ENCODE measurements around the gene SORL1. TPM values are rescaled to one million over a fixed set of nuclear protein-coding genes. Genes with fewer than 3 reads are reported as not detected.

Gene SORL1
- total RNA-seq, 1 donor from 2014 or later, result 28.4 TPM

DNA sequence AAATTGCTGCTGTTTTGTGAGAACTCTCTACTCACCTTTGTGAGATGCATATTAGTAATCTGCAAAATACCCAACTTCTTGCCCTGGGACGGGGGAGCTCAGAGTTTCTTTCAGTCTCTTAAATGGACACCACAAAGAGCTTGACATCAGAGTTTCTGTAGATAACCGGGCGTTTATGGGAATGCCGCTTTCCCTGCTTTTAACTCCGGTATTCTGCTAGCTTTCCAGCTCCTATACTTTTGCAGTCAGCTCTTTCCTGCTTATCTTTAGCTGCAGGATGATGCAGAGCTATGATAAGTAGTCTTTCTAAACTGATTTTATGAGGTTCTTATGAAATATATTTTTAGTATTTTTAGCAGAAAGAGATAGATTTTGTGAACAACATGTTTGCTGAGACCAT lies 155.2 kb downstream of the SORL1 start:
- intact Hi-C loops (cut with micrococcal nuclease), result no loop called here

DNA sequence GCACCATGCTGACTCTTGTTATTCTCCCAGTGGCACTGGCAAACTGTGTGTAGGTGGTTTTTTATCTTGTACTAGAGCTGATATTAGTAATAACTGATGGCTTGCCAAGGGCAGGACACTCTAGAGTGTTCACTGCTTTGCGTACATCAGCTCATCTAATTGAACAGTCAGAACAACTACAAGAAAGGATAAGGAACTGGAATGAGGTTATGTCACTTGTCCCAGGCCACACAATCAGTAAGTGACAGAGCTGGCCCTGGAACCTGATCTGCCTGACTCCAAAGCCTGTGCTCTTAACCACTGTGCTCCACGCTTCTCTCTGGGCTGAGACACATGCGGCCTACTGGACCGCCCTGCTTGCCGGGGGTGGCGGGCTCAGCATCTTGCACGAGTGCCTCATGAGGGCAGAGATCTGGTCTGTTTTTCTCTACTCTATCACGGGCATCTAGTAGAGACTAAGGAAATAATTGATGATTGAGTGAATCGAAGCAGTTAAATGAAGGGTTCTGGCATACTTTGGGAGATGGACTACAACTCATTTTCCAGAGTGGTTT lies 156.5 kb downstream of the SORL1 start:
- no peaks in the 10 kb centered on the region for H3K4me1 Mint-ChIP-seq
- H3K27ac Mint-ChIP-seq, result no peak overlapping the region
- no peak overlapping the region for H3K4me3 Mint-ChIP-seq
- intact Hi-C loops (cut with micrococcal nuclease), result no loop called here
- H3K9me3 Mint-ChIP-seq, result no peaks in the 10 kb centered on the region
- no peaks in the 10 kb centered on the region for H3K27me3 Mint-ChIP-seq
- DNase-seq, result no peak
- H3K36me3 Mint-ChIP-seq (ENCODE audit: low read depth), result peaks cover 76% of the 10 kb centered on the region

More for the DNA sequence above, 155.2 kb downstream of the SORL1 start:
- Mint-ChIP-seq H3K4me1 (no peaks in the 10 kb centered on the region), H3K36me3 (ENCODE audit: low read depth) (peaks cover 78% of the 10 kb centered on the region), H3K27me3 (no peaks in the 10 kb centered on the region), H3K27ac (no peak overlapping the region), H3K4me3 (no peak overlapping the region), H3K9me3 (no peaks in the 10 kb centered on the region)
- no peak for DNase-seq

DNA sequence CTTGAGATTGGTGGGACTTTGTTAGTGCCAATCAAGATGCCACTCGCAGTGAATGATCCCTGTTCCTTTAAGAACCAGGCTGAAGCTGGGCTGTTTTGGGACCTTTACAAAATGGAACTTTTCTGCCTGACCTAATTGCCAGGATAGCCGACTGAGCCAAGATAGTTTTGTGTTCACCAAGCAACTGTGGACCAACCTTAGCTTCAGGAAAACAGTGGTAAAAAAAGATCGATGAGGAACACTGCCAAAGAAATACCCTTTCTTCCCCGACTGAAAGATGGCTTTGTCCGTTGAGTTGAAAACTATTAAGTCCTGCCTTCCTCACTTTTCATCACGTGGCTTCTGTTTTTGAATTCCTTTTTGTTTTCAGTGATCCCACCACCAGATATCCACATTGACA lies 158.6 kb downstream of the SORL1 start:
- no peaks in the 10 kb centered on the region for H3K9me3 Mint-ChIP-seq
- peaks cover 74% of the 10 kb centered on the region for H3K36me3 Mint-ChIP-seq (ENCODE audit: low read depth)
- H3K4me1 Mint-ChIP-seq, result no peaks in the 10 kb centered on the region
- no peak overlapping the region for H3K4me3 Mint-ChIP-seq
- H3K27ac Mint-ChIP-seq, result no peak overlapping the region
- DNase-seq, result no peak
- intact Hi-C loops (cut with micrococcal nuclease), result no loop called here
- H3K27me3 Mint-ChIP-seq, result no peaks in the 10 kb centered on the region

DNA sequence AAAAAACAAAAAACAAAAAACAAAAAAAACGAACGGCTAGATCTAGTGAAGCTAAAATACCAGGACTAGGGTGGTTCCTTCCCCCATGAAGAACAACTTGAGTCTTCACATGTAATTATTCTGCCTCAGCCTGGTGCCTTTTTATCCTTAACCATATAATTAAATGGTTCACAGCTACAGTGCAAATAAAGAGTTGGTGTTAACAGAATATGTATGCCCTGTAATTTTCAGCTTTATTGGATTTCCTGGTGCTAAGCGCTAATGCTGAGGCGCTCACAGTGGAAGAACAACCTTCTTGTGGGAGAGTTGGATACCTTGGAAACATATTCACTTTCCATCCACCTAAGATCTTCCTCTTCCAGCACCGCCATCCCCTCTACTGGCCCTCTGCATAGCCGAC lies 159.1 kb downstream of the SORL1 start:
- H3K4me1 Mint-ChIP-seq, result no peaks in the 10 kb centered on the region
- no peak overlapping the region for H3K27ac Mint-ChIP-seq
- H3K27me3 Mint-ChIP-seq, result no peaks in the 10 kb centered on the region
- intact Hi-C loops (cut with micrococcal nuclease), result no loop called here
- no peak overlapping the region for H3K4me3 Mint-ChIP-seq
- no peak for DNase-seq
- H3K9me3 Mint-ChIP-seq, result no peaks in the 10 kb centered on the region
- H3K36me3 Mint-ChIP-seq (ENCODE audit: low read depth), result peaks cover 74% of the 10 kb centered on the region

DNA sequence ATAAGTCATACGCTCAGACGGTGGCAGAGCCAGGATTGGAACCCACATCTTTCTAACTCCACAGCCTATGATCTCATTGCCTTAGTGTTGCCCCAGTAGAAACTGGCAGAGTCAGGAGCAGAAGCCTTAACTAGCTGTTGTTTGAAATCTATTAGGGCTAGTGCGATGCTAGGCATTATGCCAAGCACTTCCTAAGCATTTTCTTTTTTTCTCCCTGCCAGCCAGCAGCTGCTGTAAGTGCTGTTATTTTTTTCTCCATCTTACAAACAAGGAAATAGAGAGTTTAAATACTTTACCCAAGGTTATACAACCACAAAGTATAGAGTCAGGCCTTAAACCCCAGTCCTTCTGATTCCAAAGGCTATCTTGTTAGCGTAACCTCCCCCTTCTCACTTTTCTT lies 161.6 kb downstream of the SORL1 start:
- no peaks in the 10 kb centered on the region for H3K4me1 Mint-ChIP-seq
- no peak overlapping the region for H3K4me3 Mint-ChIP-seq
- H3K27ac Mint-ChIP-seq, result no peak overlapping the region
- DNase-seq, result no peak
- intact Hi-C loops (cut with micrococcal nuclease), result no loop called here
- no peaks in the 10 kb centered on the region for H3K9me3 Mint-ChIP-seq
- H3K36me3 Mint-ChIP-seq (ENCODE audit: low read depth), result peaks cover 73% of the 10 kb centered on the region
- H3K27me3 Mint-ChIP-seq, result no peaks in the 10 kb centered on the region

DNA sequence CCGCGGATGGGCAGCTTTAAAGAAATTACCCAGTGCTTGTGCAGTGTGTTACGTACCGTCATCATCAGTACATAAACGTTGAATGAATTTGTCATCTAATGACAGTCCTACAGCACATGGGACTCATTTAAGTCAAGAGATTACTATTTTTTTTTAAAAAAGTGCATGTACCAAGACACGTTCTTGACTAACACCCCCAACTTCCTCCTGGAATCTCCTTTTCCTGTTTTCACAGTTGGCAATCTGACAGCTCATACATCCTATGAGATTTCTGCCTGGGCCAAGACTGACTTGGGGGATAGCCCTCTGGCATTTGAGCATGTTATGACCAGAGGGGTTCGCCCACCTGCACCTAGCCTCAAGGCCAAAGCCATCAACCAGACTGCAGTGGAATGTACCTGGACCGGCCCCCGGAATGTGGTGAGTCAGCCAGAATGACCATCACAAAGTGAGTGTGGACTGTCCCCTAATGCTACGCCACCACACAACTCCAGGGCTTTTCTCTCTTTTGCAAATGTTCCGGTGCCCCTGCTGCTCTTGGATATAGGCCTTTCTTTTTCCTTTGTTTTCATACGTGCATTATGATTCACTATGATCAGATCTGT lies 162.6 kb downstream of the SORL1 start:
- H3K27ac Mint-ChIP-seq, result no peak overlapping the region
- no peaks in the 10 kb centered on the region for H3K27me3 Mint-ChIP-seq
- H3K4me1 Mint-ChIP-seq, result no peaks in the 10 kb centered on the region
- H3K4me3 Mint-ChIP-seq, result no peak overlapping the region
- intact Hi-C loops (cut with micrococcal nuclease), result no loop called here
- peaks cover 69% of the 10 kb centered on the region for H3K36me3 Mint-ChIP-seq (ENCODE audit: low read depth)
- H3K9me3 Mint-ChIP-seq, result no peaks in the 10 kb centered on the region
- DNase-seq, result no peak

DNA sequence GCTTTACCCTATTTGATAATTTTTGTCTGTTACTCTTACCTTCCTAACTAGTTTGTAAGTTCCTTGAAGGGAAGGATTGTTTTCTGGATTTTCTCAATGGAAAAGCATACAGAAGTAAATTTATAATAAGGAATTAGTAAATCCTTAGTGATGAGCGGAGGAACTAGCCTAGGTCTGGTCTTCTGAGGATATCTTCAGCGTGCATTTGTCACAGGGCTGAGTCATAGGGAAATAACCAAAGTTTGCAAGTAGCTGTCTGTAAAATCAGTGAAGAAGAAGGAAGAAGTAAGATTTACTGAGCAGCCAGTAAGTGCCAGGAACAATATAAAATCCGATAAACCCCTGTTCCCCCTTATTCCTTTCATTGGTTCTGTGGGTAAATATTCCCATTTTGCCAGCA lies 163.4 kb downstream of the SORL1 start:
- DNase-seq, result no peak
- H3K36me3 Mint-ChIP-seq (ENCODE audit: low read depth), result peaks cover 65% of the 10 kb centered on the region
- no peak overlapping the region for H3K27ac Mint-ChIP-seq
- H3K9me3 Mint-ChIP-seq, result no peaks in the 10 kb centered on the region
- H3K27me3 Mint-ChIP-seq, result no peaks in the 10 kb centered on the region
- no peak overlapping the region for H3K4me3 Mint-ChIP-seq
- intact Hi-C loops (cut with micrococcal nuclease), result no loop called here
- H3K4me1 Mint-ChIP-seq, result no peaks in the 10 kb centered on the region

DNA sequence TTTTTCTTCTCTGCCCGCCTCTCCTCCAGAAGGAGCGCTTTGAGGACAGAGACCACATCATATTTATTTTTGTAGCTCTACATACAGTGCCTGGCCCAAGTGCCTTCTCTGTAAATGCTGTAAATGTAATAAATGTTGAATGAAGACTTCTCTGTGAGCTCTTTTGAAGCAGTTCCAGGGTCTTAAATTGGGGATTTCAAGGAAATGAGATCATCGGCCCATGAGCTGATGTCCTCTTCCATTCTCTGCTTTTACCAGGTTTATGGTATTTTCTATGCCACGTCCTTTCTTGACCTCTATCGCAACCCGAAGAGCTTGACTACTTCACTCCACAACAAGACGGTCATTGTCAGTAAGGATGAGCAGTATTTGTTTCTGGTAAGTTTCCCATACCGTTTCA lies 166.4 kb downstream of the SORL1 start:
- intact Hi-C loops (cut with micrococcal nuclease), result no loop called here
- H3K27ac Mint-ChIP-seq, result no peak overlapping the region
- H3K27me3 Mint-ChIP-seq, result no peaks in the 10 kb centered on the region
- H3K36me3 Mint-ChIP-seq (ENCODE audit: low read depth), result peaks cover 73% of the 10 kb centered on the region
- no peaks in the 10 kb centered on the region for H3K9me3 Mint-ChIP-seq
- DNase-seq, result no peak
- no peak overlapping the region for H3K4me3 Mint-ChIP-seq
- H3K4me1 Mint-ChIP-seq, result no peaks in the 10 kb centered on the region

DNA sequence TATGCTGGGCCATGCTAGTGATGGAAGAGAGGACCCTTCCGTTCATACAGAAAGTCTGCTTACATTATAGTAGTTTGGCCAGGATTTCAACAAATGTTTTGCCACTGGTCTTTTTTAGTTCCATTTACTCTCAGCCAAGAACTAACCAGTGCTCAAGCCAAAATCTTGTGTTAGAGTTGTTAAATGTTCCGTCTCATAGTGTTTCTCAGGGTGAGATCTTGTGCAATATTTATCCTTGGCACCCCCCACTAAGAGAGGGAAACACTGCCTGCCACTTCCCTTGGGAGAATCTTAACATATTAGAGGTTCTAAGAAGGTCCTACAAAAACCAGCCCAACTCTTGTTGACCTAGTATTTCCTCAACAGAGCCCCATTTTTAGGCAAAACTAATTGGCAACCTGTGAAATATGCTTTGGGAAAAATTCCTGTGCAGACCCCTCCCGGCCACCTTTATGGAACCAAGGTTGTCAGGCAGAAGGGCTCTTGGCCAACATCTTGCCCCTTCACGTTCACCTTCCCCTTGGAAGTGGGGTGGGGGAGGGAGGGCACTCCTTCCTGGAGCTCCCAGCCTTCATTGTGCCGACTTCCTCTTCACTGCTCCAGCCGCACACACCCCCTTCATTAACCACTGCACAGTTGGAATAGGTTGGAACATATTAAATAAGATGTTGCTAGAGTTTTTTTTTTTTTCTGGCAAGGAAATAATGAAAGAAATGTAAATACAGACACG lies 173.8 kb downstream of the SORL1 start:
- H3K27ac Mint-ChIP-seq, result no peak overlapping the region
- H3K9me3 Mint-ChIP-seq, result no peaks in the 10 kb centered on the region
- H3K27me3 Mint-ChIP-seq, result no peaks in the 10 kb centered on the region
- intact Hi-C loops (cut with micrococcal nuclease), result no loop called here
- peaks cover 79% of the 10 kb centered on the region for H3K36me3 Mint-ChIP-seq (ENCODE audit: low read depth)
- H3K4me1 Mint-ChIP-seq, result peaks cover 3% of the 10 kb centered on the region
- no peak overlapping the region for H3K4me3 Mint-ChIP-seq
- no peak for DNase-seq

DNA sequence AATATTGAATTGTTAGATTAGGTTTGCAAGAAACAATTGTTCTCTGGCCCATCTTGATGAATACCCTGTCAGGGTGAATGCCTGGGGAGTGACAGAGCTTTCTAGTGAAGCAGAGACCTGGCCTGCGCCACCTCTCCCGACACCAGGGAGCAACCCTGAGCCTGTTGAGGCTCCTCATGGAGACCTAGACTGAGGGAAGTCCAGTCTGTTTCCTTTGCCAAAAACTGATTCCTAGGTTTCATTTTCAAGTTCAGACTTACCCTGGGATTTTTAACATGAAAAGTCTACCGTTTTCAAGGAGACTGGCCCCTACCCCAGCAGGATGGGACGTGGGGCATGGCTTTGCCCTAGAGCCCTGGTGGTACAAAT lies 174.4 kb downstream of the SORL1 start:
- no peak overlapping the region for H3K27ac Mint-ChIP-seq
- no peaks in the 10 kb centered on the region for H3K9me3 Mint-ChIP-seq
- DNase-seq, result no peak
- peaks cover 3% of the 10 kb centered on the region for H3K4me1 Mint-ChIP-seq
- intact Hi-C loops (cut with micrococcal nuclease), result no loop called here
- no peaks in the 10 kb centered on the region for H3K27me3 Mint-ChIP-seq
- H3K4me3 Mint-ChIP-seq, result no peak overlapping the region
- peaks cover 74% of the 10 kb centered on the region for H3K36me3 Mint-ChIP-seq (ENCODE audit: low read depth)

DNA sequence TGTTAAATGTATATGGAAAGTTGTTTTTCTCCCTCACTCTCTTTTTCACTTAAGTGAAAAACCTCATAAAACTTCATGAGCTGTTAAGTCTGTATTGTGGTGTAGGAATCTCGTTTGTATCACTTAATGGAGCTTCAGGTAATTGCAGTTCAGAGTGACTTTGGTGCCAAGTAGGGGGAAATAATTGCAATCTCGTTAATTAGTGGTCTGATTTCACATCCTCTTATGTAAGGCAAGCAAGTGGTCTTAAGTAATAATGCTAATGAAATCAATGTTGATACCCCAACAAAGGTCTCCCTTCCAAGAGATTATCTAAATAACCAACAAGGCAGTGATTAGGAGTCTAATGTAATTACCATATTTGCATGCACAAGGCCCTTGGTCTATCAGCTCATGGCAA lies 174.9 kb downstream of the SORL1 start:
- no peaks in the 10 kb centered on the region for H3K9me3 Mint-ChIP-seq

DNA sequence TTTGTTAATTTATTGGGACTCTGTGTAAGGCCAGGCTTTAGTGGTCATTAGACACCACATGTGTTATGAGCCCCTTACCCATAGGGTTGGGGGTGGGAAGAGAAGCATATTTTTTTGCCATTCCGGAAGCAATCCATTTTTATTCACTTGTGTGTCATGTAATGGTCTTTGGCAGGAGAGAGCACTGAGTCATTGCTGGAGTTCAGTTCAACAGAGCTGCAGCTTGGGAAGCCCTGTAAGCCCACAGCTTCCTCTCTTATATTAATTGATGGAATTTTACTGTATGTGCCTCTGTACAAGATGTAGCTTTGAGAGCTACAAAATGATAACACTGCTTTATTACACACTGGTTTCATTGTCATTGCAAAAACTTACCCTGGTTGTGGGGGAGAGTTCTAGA lies 177.9 kb downstream of the SORL1 start:
- DNase-seq, result no peak
- Mint-ChIP-seq H3K27ac (no peak overlapping the region), H3K4me3 (no peak overlapping the region), H3K4me1 (peaks cover 3% of the 10 kb centered on the region), H3K9me3 (no peaks in the 10 kb centered on the region), H3K27me3 (no peaks in the 10 kb centered on the region), H3K36me3 (ENCODE audit: low read depth) (peaks cover 72% of the 10 kb centered on the region)
- intact Hi-C loops (cut with micrococcal nuclease), result no loop called here

More for the DNA sequence above, 174.9 kb downstream of the SORL1 start:
- H3K27ac Mint-ChIP-seq, result no peak overlapping the region
- no peak overlapping the region for H3K4me3 Mint-ChIP-seq
- no peaks in the 10 kb centered on the region for H3K27me3 Mint-ChIP-seq
- peaks cover 71% of the 10 kb centered on the region for H3K36me3 Mint-ChIP-seq (ENCODE audit: low read depth)
- intact Hi-C loops (cut with micrococcal nuclease), result no loop called here
- DNase-seq, result no peak
- peaks cover 3% of the 10 kb centered on the region for H3K4me1 Mint-ChIP-seq

DNA sequence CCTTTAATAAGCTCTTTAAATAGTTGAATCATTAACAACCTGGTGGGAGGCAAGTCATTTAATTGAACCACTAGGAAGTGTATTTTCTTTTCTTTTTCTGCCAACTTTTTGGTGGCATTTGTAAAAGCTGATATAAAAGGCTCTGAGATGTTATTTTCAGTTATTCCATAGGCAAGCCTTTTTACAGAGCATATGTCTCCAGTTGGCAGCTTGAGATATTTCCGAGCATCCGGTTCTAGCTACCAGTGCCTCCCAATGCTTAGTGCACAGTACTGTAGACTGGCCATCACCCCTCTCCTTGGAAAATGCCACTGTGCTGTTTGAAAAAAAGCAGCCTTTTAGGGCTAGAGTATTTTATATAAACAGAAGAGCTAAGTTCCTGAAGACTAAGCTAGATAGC lies 179.3 kb downstream of the SORL1 start:
- DNase-seq, result no peak
- no peak overlapping the region for H3K27ac Mint-ChIP-seq
- intact Hi-C loops (cut with micrococcal nuclease), result no loop called here

DNA sequence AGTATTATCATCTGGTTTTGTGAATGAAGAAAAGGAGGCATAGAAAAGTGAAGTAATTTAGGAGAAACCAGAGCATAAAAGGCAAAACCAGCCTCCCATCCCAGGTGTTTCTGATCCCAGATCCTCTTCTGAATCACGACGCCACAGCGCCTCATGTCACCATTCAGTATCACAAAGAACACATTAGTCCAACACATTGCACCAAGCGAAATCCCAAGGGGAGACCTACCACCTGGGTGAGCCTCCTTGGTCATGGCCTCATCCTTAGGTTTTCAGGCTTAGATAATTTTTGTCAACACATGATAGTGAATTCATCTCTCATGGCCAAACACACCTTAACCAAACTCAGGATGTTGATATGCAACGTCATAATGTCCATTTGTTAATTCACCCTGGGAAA lies 182.2 kb downstream of the SORL1 start:
- Mint-ChIP-seq H3K4me1 (peaks cover 3% of the 10 kb centered on the region), H3K9me3 (no peaks in the 10 kb centered on the region), H3K4me3 (no peak overlapping the region), H3K27me3 (no peaks in the 10 kb centered on the region), H3K27ac (no peak overlapping the region), H3K36me3 (ENCODE audit: low read depth) (peaks cover 38% of the 10 kb centered on the region)
- DNase-seq, result no peak
- intact Hi-C loops (cut with micrococcal nuclease), result no loop called here

More for the DNA sequence above, 179.3 kb downstream of the SORL1 start:
- H3K4me1 Mint-ChIP-seq, result peaks cover 3% of the 10 kb centered on the region
- H3K4me3 Mint-ChIP-seq, result no peak overlapping the region
- peaks cover 60% of the 10 kb centered on the region for H3K36me3 Mint-ChIP-seq (ENCODE audit: low read depth)
- H3K9me3 Mint-ChIP-seq, result no peaks in the 10 kb centered on the region
- no peaks in the 10 kb centered on the region for H3K27me3 Mint-ChIP-seq

Data from activated CD4-positive, alpha-beta T cell treated with anti-CD3 and anti-CD28 coated beads, Interleukin-2, amount 10 ng/mL, durations not matched to agents 24 days and 14 days (primary cell).